Measurements from ENCODE around the gene SORD.
"Not testable (repeated sequence)": the region's sequence is repeated elsewhere in the genome, so short reads cannot be mapped to it uniquely, and the experiment has no call there.

The SORD gene

GRCh38 chr15:45069942-45070360, 47.0 kb downstream of the SORD start:
- DNase-seq = not testable (repeated sequence)

GRCh38 chr15:45073602-45074001, 50.6 kb downstream of the SORD start:
- not testable (repeated sequence) for DNase-seq

- not testable (repeated sequence) for DNase-seq
Measured at GRCh38 chr15:45075440-45076320, 52.7 kb downstream of the SORD start.

- not testable (repeated sequence) for DNase-seq
Measured at GRCh38 chr15:45077391-45077790, 54.4 kb downstream of the SORD start.

GRCh38 chr15:45079201-45079600, 56.2 kb downstream of the SORD start:
- DNase-seq = not testable (repeated sequence)

GRCh38 chr15:45079628-45080246, 56.7 kb downstream of the SORD start:
- not testable (repeated sequence) for DNase-seq

- not testable (repeated sequence) for DNase-seq
Measured at GRCh38 chr15:45080593-45080992, 57.6 kb downstream of the SORD start.

- DNase-seq = not testable (repeated sequence)
Measured at GRCh38 chr15:45082412-45082811, 59.4 kb downstream of the SORD start.

- DNase-seq = no peak
Measured at GRCh38 chr15:45083223-45083622, 60.2 kb downstream of the SORD start.

- no peak for DNase-seq
Measured at GRCh38 chr15:45084163-45084562, 61.2 kb downstream of the SORD start.

- DNase-seq = no peak
Measured at GRCh38 chr15:45087513-45087912, 64.5 kb downstream of the SORD start.

GRCh38 chr15:45088801-45089711, 66.1 kb downstream of the SORD start:
- no peak for DNase-seq

GRCh38 chr15:45089712-45090373, 66.8 kb downstream of the SORD start:
- no peak for DNase-seq

GRCh38 chr15:45091161-45091560, 68.2 kb downstream of the SORD start:
- no peak for DNase-seq

- no peak for DNase-seq
Measured at GRCh38 chr15:45091576-45091975, 68.6 kb downstream of the SORD start.

GRCh38 chr15:45093013-45093412, 70.0 kb downstream of the SORD start:
- DNase-seq = no peak

GRCh38 chr15:45093622-45094357, 70.8 kb downstream of the SORD start:
- DNase-seq = no peak

- no peak for DNase-seq
Measured at GRCh38 chr15:45094358-45094730, 71.3 kb downstream of the SORD start.

- DNase-seq = no peak
Measured at GRCh38 chr15:45095661-45096060, 72.7 kb downstream of the SORD start.

- no peak for DNase-seq
Measured at GRCh38 chr15:45097466-45097865, 74.5 kb downstream of the SORD start.

GRCh38 chr15:45099549-45100165, 76.7 kb downstream of the SORD start:
- no peak for DNase-seq

Data from midbrain (tissue), 1 donor.